Ishikawa (cell line): ENCODE results near the gene OXGR1.

ENCODE experiments used
- CEBPB ChIP-seq: IDR thresholded peaks from 2 replicates; pipeline ENCODE4 v1.6.1; 2012
- EGR1 ChIP-seq: IDR thresholded peaks from 2 replicates; pipeline ENCODE4 v1.6.1; 2012
- EP300 ChIP-seq: IDR thresholded peaks from 2 replicates; pipeline ENCODE4 v1.6.1; 2012; ENCODE audit warnings: borderline replicate concordance
- FOXM1 ChIP-seq: IDR thresholded peaks from 2 replicates; pipeline ENCODE4 v1.6.1; 2012; ENCODE audit warnings: low read depth, borderline replicate concordance
- MAX ChIP-seq: IDR thresholded peaks from 2 replicates; pipeline ENCODE4 v1.6.1; 2012
- NFIC ChIP-seq: IDR thresholded peaks from 2 replicates; pipeline ENCODE4 v1.6.1; 2012
- RAD21 ChIP-seq: IDR thresholded peaks from 2 replicates; pipeline ENCODE4 v1.6.1; 2012; ENCODE audit warnings: low read depth
- REST ChIP-seq: IDR thresholded peaks from 2 replicates; pipeline ENCODE4 v1.6.1; 2012; ENCODE audit warnings: low read depth, mild to moderate bottlenecking
- TAF1 ChIP-seq: IDR thresholded peaks from 2 replicates; pipeline ENCODE4 v1.6.1; 2012; ENCODE audit warnings: low read depth, mild to moderate bottlenecking
- TCF12 ChIP-seq: IDR thresholded peaks from 2 replicates; pipeline ENCODE4 v1.6.1; 2012; ENCODE audit warnings: low read depth
- TEAD4 ChIP-seq: IDR thresholded peaks from 2 replicates; pipeline ENCODE4 v1.6.1; 2012
- USF1 ChIP-seq: IDR thresholded peaks from 2 replicates; pipeline ENCODE4 v1.6.1; 2012
- YY1 ChIP-seq: IDR thresholded peaks from 2 replicates; pipeline ENCODE4 v1.6.1; 2012; ENCODE audit warnings: low read depth
- ZBTB7A ChIP-seq: IDR thresholded peaks from 2 replicates; pipeline ENCODE4 v1.6.1; 2012; ENCODE audit warnings: low read depth

The OXGR1 gene

GRCh38 chr13:96963786-96964475 lies 30.3 kb downstream of the OXGR1 start:
- no peak for TF ChIP-seq TAF1
- no peak for TF ChIP-seq EGR1
- no peak for TF ChIP-seq NFIC
- no peak for TF ChIP-seq FOXM1
- no peak for TF ChIP-seq MAX
- TF ChIP-seq CEBPB: no peak
- no peak for TF ChIP-seq TCF12
- TF ChIP-seq REST: no peak
- no peak for TF ChIP-seq TEAD4
- TF ChIP-seq ZBTB7A: no peak
- TF ChIP-seq YY1: no peak
- no peak for TF ChIP-seq USF1
- TF ChIP-seq RAD21: no peak

GRCh38 chr13:96960379-96960778 lies 33.9 kb downstream of the OXGR1 start:
- no peak for TF ChIP-seq ZBTB7A
- TF ChIP-seq YY1: no peak

GRCh38 chr13:96958286-96958891 lies 35.9 kb downstream of the OXGR1 start:
- TF ChIP-seq USF1 (no peak), RAD21 (peak; percentile 48), REST (no peak), EP300 (no peak), TEAD4 (no peak), NFIC (no peak), TCF12 (no peak), MAX (no peak), YY1 (no peak)

- TF ChIP-seq EGR1: no peak
- no peak for TF ChIP-seq TEAD4
- no peak for TF ChIP-seq MAX
- no peak for TF ChIP-seq CEBPB
- TF ChIP-seq FOXM1: no peak
- TF ChIP-seq REST: no peak
- no peak for TF ChIP-seq YY1
- no peak for TF ChIP-seq TAF1
- no peak for TF ChIP-seq USF1
- no peak for TF ChIP-seq RAD21
- TF ChIP-seq NFIC: no peak
- no peak for TF ChIP-seq EP300
Observed at GRCh38 chr13:96952595-96952994, 41.7 kb downstream of the OXGR1 start.
